ENCODE data around the gene ALDH1B1.
"Not testable (repeated sequence)": the region's sequence is repeated elsewhere in the genome, so short reads cannot be mapped to it uniquely, and the experiment has no call there.

ALDH1B1 gene

GRCh38 chr9:38387066-38387465 lies 5.4 kb upstream of the ALDH1B1 start:
- no peak for DNase-seq (ENCODE audit: low spot score)

- DNase-seq (ENCODE audit: low spot score), result no peak
Observed at GRCh38 chr9:38387751-38388150, 4.8 kb upstream of the ALDH1B1 start.

- no peak for DNase-seq (ENCODE audit: low spot score)
Observed at GRCh38 chr9:38388283-38389223, 3.9 kb upstream of the ALDH1B1 start.

GRCh38 chr9:38389313-38389712 lies 3.2 kb upstream of the ALDH1B1 start:
- no peak for DNase-seq (ENCODE audit: low spot score)

GRCh38 chr9:38390442-38390841 lies 2.1 kb upstream of the ALDH1B1 start:
- no peak for DNase-seq (ENCODE audit: low spot score)

GRCh38 chr9:38390851-38391250 lies 1.7 kb upstream of the ALDH1B1 start:
- DNase-seq (ENCODE audit: low spot score), result no peak

GRCh38 chr9:38391278-38392118 lies 1.0 kb upstream of the ALDH1B1 start:
- DNase-seq (ENCODE audit: low spot score), result no peak

- no peak for DNase-seq (ENCODE audit: low spot score)
Observed at GRCh38 chr9:38393128-38393796, 760 bp downstream of the ALDH1B1 start.

GRCh38 chr9:38394416-38394815 lies 1.9 kb downstream of the ALDH1B1 start:
- DNase-seq (ENCODE audit: low spot score), result no peak

GRCh38 chr9:38395653-38396370 lies 3.3 kb downstream of the ALDH1B1 start:
- DNase-seq (ENCODE audit: low spot score), result no peak

GRCh38 chr9:38396371-38396671 lies 3.8 kb downstream of the ALDH1B1 start:
- DNase-seq (ENCODE audit: low spot score), result no peak

GRCh38 chr9:38399191-38399590 lies 6.7 kb downstream of the ALDH1B1 start:
- DNase-seq (ENCODE audit: low spot score), result not testable (repeated sequence)

- DNase-seq (ENCODE audit: low spot score), result no peak
Observed at GRCh38 chr9:38401994-38402393, 9.5 kb downstream of the ALDH1B1 start.

- no peak for DNase-seq (ENCODE audit: low spot score)
Observed at GRCh38 chr9:38404314-38404713, 11.8 kb downstream of the ALDH1B1 start.

- no peak for DNase-seq (ENCODE audit: low spot score)
Observed at GRCh38 chr9:38405785-38406184, 13.3 kb downstream of the ALDH1B1 start.

- no peak for DNase-seq (ENCODE audit: low spot score)
Observed at GRCh38 chr9:38406476-38407186, 14.1 kb downstream of the ALDH1B1 start.

- no peak for DNase-seq (ENCODE audit: low spot score)
Observed at GRCh38 chr9:38408719-38409118, 16.2 kb downstream of the ALDH1B1 start.

- no peak for DNase-seq (ENCODE audit: low spot score)
Observed at GRCh38 chr9:38412751-38413150, 20.2 kb downstream of the ALDH1B1 start.

GRCh38 chr9:38413283-38413682 lies 20.8 kb downstream of the ALDH1B1 start:
- no peak for DNase-seq (ENCODE audit: low spot score)

- DNase-seq (ENCODE audit: low spot score), result no peak
Observed at GRCh38 chr9:38414040-38414723, 21.7 kb downstream of the ALDH1B1 start.

GRCh38 chr9:38415856-38416255 lies 23.4 kb downstream of the ALDH1B1 start:
- no peak for DNase-seq (ENCODE audit: low spot score)
